Esophagus squamous epithelium (tissue), 5 donors: ENCODE measurements around the gene ZNF488. TPM values are rescaled to one million over a fixed set of nuclear protein-coding genes. Genes with fewer than 3 reads are reported as not detected.

Experiments used
- DNase-seq: peaks from one replicate; lab custom pipeline; 2025; lab: John Stamatoyannopoulos, UW
- H3K27ac ChIP-seq, 4 donors: fragments of 200-600 bp; sonication (generic); one replicate each; pipeline ENCODE4 v1.5.1; 2016 to 2019; ENCODE audit warnings: mild to moderate bottlenecking in 1 of 4
- H3K27me3 ChIP-seq, 4 donors: fragments of 200-600 bp; sonication (generic); 1 replicate in 3 of 4; 2 replicates in 1 of 4; pipeline versions ENCODE4 v1.5.1 to v1.6.0; 2017 to 2021; ENCODE audit warnings: antibody characterized with exemption in 1 of 4
- H3K36me3 ChIP-seq, 3 donors: fragments of 200-600 bp; sonication (generic); one replicate each; pipeline ENCODE4 v1.5.1; 2016 to 2019
- H3K4me1 ChIP-seq, 3 donors: fragments of 200-600 bp; sonication (generic); one replicate each; pipeline ENCODE4 v1.5.1; 2017 to 2019
- H3K4me3 ChIP-seq, 4 donors: fragments of 200-600 bp; sonication (generic); 1 replicate in 3 of 4; 2 replicates in 1 of 4; pipeline ENCODE4 v1.5.1; 2016 to 2019; ENCODE audit warnings: mild to moderate bottlenecking in 2 of 4, moderate library complexity in 1 of 4
- H3K9me3 ChIP-seq, 3 donors: fragments of 200-600 bp; sonication (generic); one replicate each; pipeline ENCODE4 v1.5.1; 2016 to 2019
- CTCF ChIP-seq, 6 experiments: fragments of 450-650 bp in 4 of 6; fragments of 200-600 bp in 2 of 6; sonication (generic) in 2 of 6; IDR thresholded peaks; one replicate each; pipeline ENCODE4 v1.5.1; 2016 to 2019; ENCODE audit warnings: antibody characterized with exemption in 6 of 6, mild to moderate bottlenecking in 4 of 6, moderate library complexity in 4 of 6
- POLR2A ChIP-seq, 4 donors: fragments of 450-650 bp; IDR thresholded peaks; one replicate each; pipeline ENCODE4 v1.6.1; 2017; ENCODE audit warnings: antibody characterized with exemption in 4 of 4, mild to moderate bottlenecking in 4 of 4, moderate library complexity in 3 of 4
- WGBS, 2 donors: methylation state at CpG; one replicate each; pipeline ENCODE4 v1.1.5; 2018; 5-methylcytosine and 5-hydroxymethylcytosine counted together
- intact Hi-C: fragments of 100-400 bp; cut with DNase I; formaldehyde crosslinking; loops from one replicate; pipeline ENCODE4 v1.15.0; 2022
- total RNA-seq, 4 donors: library from RNA; depleted of rRNA; stranded (reverse); fragments of >200 nt; gene quantifications; one replicate each; pipeline ENCODE4 v1.1.0, GENCODE V29; 2016
- donor health status: DM: yes; HTN: yes; CAD: no.

ZNF488 gene
- total RNA-seq, 4 donors from 2014 or later = 0.29 to 1.4 (median 0.73) TPM

- TF ChIP-seq POLR2A (IDR thresholded peaks at IDR 0.05) = no peak
- TF ChIP-seq CTCF (IDR thresholded peaks at IDR 0.05) = no peak
- no peak for DNase-seq
- intact Hi-C loops = loop anchor here (5.0 kb wide), 1 partner anchor 1098 kb away; no protein-coding TSS in a partner anchor
- no peaks in the 10 kb centered on the region for H3K9me3 ChIP-seq
- no peak overlapping the region for H3K27ac ChIP-seq
- H3K36me3 ChIP-seq = no peaks in the 10 kb centered on the region
- H3K4me1 ChIP-seq = peaks cover 7 to 15% (median 7%) of the 10 kb centered on the region in 3 donors
- H3K27me3 ChIP-seq = peaks cover 0 to 19% (median 0%) of the 10 kb centered on the region in 4 donors
- no peak overlapping the region for H3K4me3 ChIP-seq
- WGBS, 2 donors = 78 to 88% methylated on average over 10 of the region's 11 CpGs
Observed at GRCh38 chr10:47379901-47380300, 4.2 kb downstream of the ZNF488 start.

GRCh38 chr10:47379445-47379785, 4.7 kb downstream of the ZNF488 start:
- intact Hi-C loops = no loop called here

GRCh38 chr10:47378606-47379444, 5.3 kb downstream of the ZNF488 start:
- intact Hi-C loops = no loop called here
- H3K4me3 ChIP-seq = no peak overlapping the region
- TF ChIP-seq POLR2A (IDR thresholded peaks at IDR 0.05) = no peak
- TF ChIP-seq CTCF (IDR thresholded peaks at IDR 0.05) = no peak
- no peak overlapping the region for H3K27ac ChIP-seq
- WGBS, 2 donors = 90 to 91% methylated on average over 11 to 15 of the region's 15 CpGs
- no peaks in the 10 kb centered on the region for H3K9me3 ChIP-seq
- peaks cover 0 to 19% (median 0%) of the 10 kb centered on the region in 4 donors for H3K27me3 ChIP-seq
- no peak for DNase-seq
- no peaks in the 10 kb centered on the region for H3K36me3 ChIP-seq
- peaks cover 5 to 8% (median 5%) of the 10 kb centered on the region in 3 donors for H3K4me1 ChIP-seq

More at GRCh38 chr10:47379445-47379785, 4.7 kb downstream of the ZNF488 start:
- Histone ChIP-seq H3K4me1 (peaks cover 7 to 12% (median 7%) of the 10 kb centered on the region in 3 donors), H3K4me3 (no peak overlapping the region), H3K27me3 (peaks cover 0 to 19% (median 0%) of the 10 kb centered on the region in 4 donors), H3K36me3 (no peaks in the 10 kb centered on the region), H3K9me3 (no peaks in the 10 kb centered on the region), H3K27ac (no peak overlapping the region)
- TF ChIP-seq POLR2A (IDR thresholded peaks at IDR 0.05) (no peak), CTCF (IDR thresholded peaks at IDR 0.05) (no peak)
- DNase-seq = no peak
- 64 to 80% methylated on average over 7 of the region's 7 CpGs for WGBS, 2 donors

GRCh38 chr10:47378183-47378510, 5.9 kb downstream of the ZNF488 start:
- H3K27ac ChIP-seq = no peak overlapping the region
- no peaks in the 10 kb centered on the region for H3K9me3 ChIP-seq
- TF ChIP-seq CTCF (IDR thresholded peaks at IDR 0.05) = no peak
- TF ChIP-seq POLR2A (IDR thresholded peaks at IDR 0.05) = no peak
- no peak overlapping the region for H3K4me3 ChIP-seq
- no peaks in the 10 kb centered on the region for H3K36me3 ChIP-seq
- intact Hi-C loops = no loop called here
- no peak for DNase-seq
- peaks cover 0 to 1% (median 0%) of the 10 kb centered on the region in 3 donors for H3K4me1 ChIP-seq
- 100% methylated on average over 2 of the region's 4 CpGs; no CpG with 5 or more reads in 1 of the 2 donors for WGBS, 2 donors
- H3K27me3 ChIP-seq = peaks cover 0 to 19% (median 0%) of the 10 kb centered on the region in 4 donors

GRCh38 chr10:47376522-47377220, 7.4 kb downstream of the ZNF488 start:
- intact Hi-C loops = no loop called here
- no peak overlapping the region for H3K27ac ChIP-seq
- peaks cover 0 to 19% (median 0%) of the 10 kb centered on the region in 4 donors for H3K27me3 ChIP-seq
- no peaks in the 10 kb centered on the region for H3K9me3 ChIP-seq
- no peak overlapping the region for H3K4me3 ChIP-seq
- H3K36me3 ChIP-seq = no peaks in the 10 kb centered on the region
- no peak for DNase-seq
- H3K4me1 ChIP-seq = no peaks in the 10 kb centered on the region
- TF ChIP-seq POLR2A (IDR thresholded peaks at IDR 0.05) (no peak), CTCF (IDR thresholded peaks at IDR 0.05) (no peak)
- WGBS, 2 donors = 68 to 69% methylated on average over 4 to 10 of the region's 10 CpGs
